Measurements from ENCODE around the gene SGF29.
A peak's percentile ranks its signal among the peaks of the same experiment; 100 is the strongest.
"Not testable (repeated sequence)": the region's sequence is repeated elsewhere in the genome, so short reads cannot be mapped to it uniquely, and the experiment has no call there.

Gene SGF29

DNA sequence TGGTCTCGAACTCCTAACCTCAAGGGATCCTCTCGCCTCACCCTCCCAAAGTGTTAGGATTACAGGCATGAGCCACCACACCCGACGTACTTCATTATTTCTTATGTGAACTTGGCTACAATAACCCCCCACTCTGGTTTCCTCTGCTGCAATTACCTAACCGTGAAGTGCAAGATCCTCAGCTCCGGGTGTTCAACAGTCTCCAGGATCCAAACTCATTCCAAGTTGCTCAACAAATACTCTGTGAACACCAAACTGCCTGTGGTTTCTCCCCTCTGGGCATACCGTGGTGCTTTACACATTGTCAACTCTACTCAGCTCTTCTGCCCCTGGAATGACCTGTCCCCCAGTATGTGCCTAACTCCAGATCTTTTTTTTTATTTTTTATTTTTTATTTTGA is 62.9 kb downstream of the SGF29 start:
- Mint-ChIP-seq H3K27me3 (ENCODE audit: low read depth, poor library complexity) (peaks cover 9% of the 10 kb centered on the region), H3K4me1 (peaks cover 30% of the 10 kb centered on the region), H3K9me3 (no peaks in the 10 kb centered on the region), H3K36me3 (ENCODE audit: low read depth) (no peaks in the 10 kb centered on the region), H3K27ac (no peak overlapping the region), H3K4me3 (no peak overlapping the region)
- TF ChIP-seq, protein P1, sequence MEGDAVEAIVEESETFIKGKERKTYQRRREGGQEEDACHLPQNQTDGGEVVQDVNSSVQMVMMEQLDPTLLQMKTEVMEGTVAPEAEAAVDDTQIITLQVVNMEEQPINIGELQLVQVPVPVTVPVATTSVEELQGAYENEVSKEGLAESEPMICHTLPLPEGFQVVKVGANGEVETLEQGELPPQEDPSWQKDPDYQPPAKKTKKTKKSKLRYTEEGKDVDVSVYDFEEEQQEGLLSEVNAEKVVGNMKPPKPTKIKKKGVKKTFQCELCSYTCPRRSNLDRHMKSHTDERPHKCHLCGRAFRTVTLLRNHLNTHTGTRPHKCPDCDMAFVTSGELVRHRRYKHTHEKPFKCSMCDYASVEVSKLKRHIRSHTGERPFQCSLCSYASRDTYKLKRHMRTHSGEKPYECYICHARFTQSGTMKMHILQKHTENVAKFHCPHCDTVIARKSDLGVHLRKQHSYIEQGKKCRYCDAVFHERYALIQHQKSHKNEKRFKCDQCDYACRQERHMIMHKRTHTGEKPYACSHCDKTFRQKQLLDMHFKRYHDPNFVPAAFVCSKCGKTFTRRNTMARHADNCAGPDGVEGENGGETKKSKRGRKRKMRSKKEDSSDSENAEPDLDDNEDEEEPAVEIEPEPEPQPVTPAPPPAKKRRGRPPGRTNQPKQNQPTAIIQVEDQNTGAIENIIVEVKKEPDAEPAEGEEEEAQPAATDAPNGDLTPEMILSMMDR (IDR thresholded peaks at IDR 0.05) = no peak
- DNase-seq = no peak

DNA sequence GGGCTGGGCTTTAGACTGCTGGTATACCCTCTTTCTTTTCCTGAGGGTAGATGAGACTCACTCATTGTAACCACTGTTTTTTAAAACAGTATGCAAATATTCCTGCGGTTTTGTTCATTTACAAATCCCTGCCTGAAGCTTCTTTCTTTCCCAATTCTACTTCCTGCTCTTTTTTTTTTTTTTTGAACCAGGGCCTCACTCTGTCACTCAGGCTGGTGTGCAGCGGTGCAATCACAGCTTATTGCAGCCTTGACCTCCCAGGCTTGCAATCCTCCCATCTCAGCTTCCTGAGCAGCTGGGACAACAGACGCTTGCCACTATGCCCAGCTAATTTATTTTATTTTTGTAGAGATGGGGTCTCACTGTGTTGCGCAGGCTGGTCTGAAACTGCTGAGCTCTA is 64.2 kb downstream of the SGF29 start:
- H3K27me3 Mint-ChIP-seq (ENCODE audit: low read depth, poor library complexity) = peaks cover 9% of the 10 kb centered on the region
- peaks cover 37% of the 10 kb centered on the region for H3K4me1 Mint-ChIP-seq
- peak overlapping the region; percentile 47 for H3K4me3 Mint-ChIP-seq
- H3K36me3 Mint-ChIP-seq (ENCODE audit: low read depth) = no peaks in the 10 kb centered on the region
- TF ChIP-seq, protein P1 (IDR thresholded peaks at IDR 0.05) = no peak
- no peak overlapping the region for H3K27ac Mint-ChIP-seq
- H3K9me3 Mint-ChIP-seq = no peaks in the 10 kb centered on the region
- DNase-seq = no peak

DNA sequence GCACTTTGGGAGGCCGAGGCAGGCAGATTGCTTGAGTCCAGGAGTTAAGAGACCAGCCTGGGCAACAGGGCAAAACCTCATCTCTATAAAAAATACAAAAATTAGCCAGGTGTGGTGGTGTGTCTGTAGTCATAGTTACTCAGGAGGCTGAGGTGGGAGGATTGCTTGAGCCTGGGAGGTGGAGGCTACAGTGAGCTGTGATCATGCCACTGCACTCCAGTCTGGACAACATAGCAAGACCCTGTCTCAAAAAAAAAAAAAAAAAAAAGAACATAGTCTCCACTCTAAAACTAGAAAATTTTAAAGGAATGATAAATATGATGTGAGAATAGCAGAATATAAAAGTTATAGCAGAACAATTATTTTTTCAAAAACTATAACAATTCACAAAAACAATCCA is 66.6 kb downstream of the SGF29 start:
- not testable (repeated sequence) for H3K9me3 Mint-ChIP-seq; H3K27me3 Mint-ChIP-seq (ENCODE audit: low read depth, poor library complexity); H3K36me3 Mint-ChIP-seq (ENCODE audit: low read depth); DNase-seq; H3K27ac Mint-ChIP-seq; H3K4me3 Mint-ChIP-seq
- peaks cover 37% of the 10 kb centered on the region for H3K4me1 Mint-ChIP-seq

DNA sequence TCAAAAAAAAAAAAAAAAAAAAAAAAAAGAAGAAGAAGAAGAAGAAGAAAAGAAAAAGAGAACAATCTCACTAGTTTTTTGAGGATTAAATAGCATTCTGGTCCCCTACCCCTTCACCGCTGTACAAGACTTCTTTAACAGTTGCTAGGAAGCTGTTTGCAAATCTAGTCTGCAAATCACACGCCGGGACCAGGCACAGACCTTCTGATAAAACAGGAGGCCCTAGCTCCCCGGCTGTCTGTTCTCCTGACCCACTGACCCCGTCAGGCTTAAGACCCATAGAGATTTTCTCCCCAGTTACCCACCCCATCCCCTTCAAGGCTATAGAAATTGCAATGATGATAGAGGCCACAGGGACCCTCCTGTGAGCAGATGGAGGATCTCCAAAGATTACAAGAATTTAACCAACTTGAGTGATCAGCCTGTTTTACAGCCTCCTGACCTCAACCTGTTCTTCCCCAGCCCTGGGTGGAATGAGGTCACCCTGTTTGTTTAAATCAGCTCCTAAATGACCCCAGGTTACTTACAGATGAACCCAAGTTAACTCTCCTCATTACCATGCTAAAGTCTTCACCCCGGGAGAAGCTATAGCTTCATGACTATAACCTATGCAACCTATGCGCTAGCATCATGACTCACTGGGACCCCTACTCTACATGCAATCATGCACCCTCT is 67.9 kb downstream of the SGF29 start:
- DNase-seq = no peak
- Mint-ChIP-seq H3K4me1 (peaks cover 30% of the 10 kb centered on the region), H3K4me3 (peak overlapping the region; percentile 0), H3K9me3 (peaks cover 3% of the 10 kb centered on the region), H3K27me3 (ENCODE audit: low read depth, poor library complexity) (peaks cover 5% of the 10 kb centered on the region), H3K27ac (peak overlapping the region; percentile 30), H3K36me3 (ENCODE audit: low read depth) (no peaks in the 10 kb centered on the region)
- TF ChIP-seq, protein P1 (IDR thresholded peaks at IDR 0.05) = no peak

DNA sequence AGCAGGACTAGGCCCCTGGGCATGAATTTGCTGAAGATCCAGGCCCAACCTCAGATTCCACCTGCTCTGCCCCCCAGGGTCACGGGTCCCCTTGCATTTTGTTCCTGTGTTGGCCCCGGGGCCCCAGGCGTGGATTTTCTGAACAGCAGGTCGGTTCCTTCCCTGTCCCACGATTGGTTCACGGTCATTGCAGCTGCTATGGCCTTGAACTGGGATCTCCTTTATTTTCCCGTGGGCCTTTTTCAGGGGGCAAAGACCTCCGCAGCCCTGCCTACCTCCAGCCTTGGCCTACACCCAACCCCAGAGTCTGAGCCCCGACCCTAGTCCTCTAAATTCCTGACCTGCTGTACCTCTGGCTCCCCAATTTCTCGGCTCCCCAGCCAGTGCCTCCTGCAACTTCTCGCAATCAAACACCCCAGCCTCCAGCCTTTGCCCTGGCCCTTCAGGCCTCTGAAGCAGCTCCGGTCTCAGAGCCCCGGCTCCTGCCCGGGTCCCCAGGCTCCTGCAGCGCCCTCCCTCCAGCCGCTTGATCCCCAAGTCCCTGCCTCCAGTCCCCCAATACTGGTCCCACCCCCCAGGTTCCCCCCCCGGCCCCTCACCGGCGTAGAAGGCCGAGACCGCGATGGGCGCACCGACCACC is 68.9 kb downstream of the SGF29 start:
- H3K27ac Mint-ChIP-seq; H3K36me3 Mint-ChIP-seq (ENCODE audit: low read depth); H3K9me3 Mint-ChIP-seq; H3K4me3 Mint-ChIP-seq; DNase-seq; H3K27me3 Mint-ChIP-seq (ENCODE audit: low read depth, poor library complexity): not testable (repeated sequence)
- H3K4me1 Mint-ChIP-seq = peaks cover 21% of the 10 kb centered on the region

DNA sequence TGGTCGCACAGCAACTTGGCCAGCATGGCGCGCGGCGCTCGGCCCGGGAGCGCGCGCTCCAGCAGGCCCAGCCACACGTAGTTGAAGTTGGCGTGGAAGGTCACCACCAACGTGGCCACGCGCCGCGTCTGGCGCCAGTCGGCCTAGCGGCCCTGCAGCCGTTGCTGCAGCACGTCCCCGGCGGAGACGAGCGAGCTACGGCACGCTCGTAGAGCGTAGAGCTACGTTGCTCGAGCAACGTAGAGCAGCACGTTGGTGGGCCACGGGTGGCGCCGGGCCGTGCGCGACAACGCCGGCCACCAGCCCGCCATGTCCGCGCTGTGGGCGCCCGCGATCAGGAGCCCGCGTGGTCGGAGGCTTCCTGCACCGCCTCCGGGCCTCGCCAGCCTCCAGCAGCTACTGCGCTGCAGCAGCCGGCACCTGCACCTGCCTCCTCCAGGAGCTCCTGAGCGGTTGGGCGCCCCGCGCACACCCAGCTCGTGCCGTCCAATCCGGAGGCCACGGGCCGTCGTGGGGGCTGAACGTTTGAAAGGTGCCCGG is 69.5 kb downstream of the SGF29 start:
- Mint-ChIP-seq H3K27ac (no peak overlapping the region), H3K27me3 (ENCODE audit: low read depth, poor library complexity) (peaks cover 5% of the 10 kb centered on the region), H3K4me3 (no peak overlapping the region), H3K36me3 (ENCODE audit: low read depth) (no peaks in the 10 kb centered on the region), H3K4me1 (peaks cover 16% of the 10 kb centered on the region), H3K9me3 (peaks cover 8% of the 10 kb centered on the region)
- DNase-seq = no peak
- TF ChIP-seq, protein P1 (IDR thresholded peaks at IDR 0.05) = no peak

DNA sequence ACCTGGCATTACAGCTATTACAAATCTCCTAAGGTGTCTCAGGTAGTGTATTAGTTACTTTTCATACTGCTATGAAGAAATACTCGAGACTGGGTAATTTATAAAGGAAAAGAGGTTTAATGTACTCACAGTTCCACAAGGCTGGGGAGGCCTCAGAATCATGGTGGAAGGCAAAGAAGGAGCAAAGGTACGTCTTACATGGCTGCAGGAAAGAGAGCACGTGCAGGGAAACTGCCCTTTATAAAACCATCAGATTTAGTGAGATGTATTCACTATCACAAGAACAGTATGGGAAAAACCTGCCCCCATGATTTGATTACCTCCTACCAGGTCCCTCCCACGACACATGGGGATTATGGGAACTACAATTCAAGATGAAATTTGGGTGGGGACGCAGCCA is 77.2 kb downstream of the SGF29 start:
- not testable (repeated sequence) for H3K4me1 Mint-ChIP-seq; H3K36me3 Mint-ChIP-seq (ENCODE audit: low read depth); H3K27me3 Mint-ChIP-seq (ENCODE audit: low read depth, poor library complexity); H3K4me3 Mint-ChIP-seq; H3K27ac Mint-ChIP-seq; H3K9me3 Mint-ChIP-seq; DNase-seq

DNA sequence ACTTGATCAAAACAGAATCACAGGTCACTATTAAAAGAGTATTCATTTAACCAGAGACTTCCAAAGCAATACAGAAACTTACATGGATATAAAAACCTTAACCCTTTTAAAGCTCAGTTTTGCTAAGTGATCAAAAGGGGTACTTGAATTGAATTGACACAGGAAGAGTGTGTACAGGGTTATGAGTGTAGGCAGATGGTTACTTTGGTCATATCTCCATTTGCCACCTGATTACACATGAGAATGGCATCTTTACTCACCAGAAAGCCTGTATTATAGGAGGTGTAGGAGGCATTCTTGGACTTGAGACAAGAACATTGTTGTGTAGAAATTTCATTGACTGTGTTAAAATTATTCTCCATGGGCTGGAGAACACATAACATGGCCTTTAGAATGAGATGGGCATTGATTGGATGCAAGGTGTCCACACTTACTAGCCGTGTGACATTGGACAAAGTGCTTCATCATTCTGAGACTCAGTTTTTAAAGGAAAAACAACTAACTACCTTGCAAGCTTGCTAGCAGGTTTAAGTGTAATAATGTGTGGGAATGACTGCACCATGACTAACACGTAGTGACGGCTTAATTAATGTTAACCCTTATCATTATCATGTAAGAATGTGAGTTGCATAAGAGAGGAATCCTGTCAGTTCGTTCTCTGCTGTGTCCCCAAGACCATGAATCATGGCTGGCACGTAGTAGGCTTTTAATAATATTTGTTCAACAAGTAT is 82.5 kb downstream of the SGF29 start:
- not testable (repeated sequence) for H3K27ac Mint-ChIP-seq; H3K9me3 Mint-ChIP-seq; H3K4me3 Mint-ChIP-seq; H3K36me3 Mint-ChIP-seq (ENCODE audit: low read depth); DNase-seq; H3K4me1 Mint-ChIP-seq; H3K27me3 Mint-ChIP-seq (ENCODE audit: low read depth, poor library complexity)

DNA sequence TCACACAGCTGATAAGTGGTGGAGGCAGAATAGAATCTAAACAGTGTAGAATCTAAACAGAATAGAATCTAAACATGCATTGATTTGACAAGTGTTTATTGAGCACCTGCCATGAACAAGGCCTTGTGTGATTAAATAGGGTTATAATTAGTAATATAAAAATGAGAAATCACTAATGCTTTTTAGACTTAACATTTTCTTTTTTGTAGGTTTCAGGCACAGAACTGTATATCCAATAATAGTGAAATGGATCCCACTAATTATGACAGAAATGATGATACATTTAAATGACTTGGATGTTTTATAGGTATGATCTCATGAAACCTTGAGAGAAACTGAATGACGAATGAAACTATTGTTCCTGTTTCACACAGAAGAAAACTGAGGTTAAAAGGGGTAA is 84.0 kb downstream of the SGF29 start, which contains the start of gene NPIPB8:
TSS of gene NPIPB8 (plus strand) at position 301 of the 400 bp plus-strand sequence. CDS start 296 bp downstream, outside the sequence.
- not testable (repeated sequence) for H3K4me1 Mint-ChIP-seq; H3K27me3 Mint-ChIP-seq (ENCODE audit: low read depth, poor library complexity); H3K36me3 Mint-ChIP-seq (ENCODE audit: low read depth); H3K27ac Mint-ChIP-seq; H3K9me3 Mint-ChIP-seq; H3K4me3 Mint-ChIP-seq; DNase-seq

DNA sequence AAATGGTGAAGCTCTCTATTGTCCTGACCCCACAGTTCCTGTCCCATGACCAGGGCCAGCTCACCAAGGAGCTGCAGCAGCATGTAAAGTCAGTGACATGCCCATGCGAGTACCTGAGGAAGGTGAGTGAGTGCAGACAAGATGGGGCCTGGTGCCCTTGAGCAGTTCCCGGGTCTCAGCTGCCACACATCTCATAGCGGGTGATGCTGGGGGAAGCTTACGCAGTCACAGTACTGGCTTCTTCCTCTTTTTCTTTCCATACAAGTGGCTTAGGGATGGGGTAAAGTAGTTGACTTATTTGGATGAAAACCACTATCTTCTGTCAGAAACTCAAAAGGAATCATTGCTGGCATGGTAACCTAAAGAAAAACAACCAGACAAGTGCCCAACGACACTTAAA is 84.6 kb downstream of the SGF29 start:
- H3K9me3 Mint-ChIP-seq; H3K4me3 Mint-ChIP-seq; H3K27me3 Mint-ChIP-seq (ENCODE audit: low read depth, poor library complexity); H3K27ac Mint-ChIP-seq; H3K4me1 Mint-ChIP-seq; DNase-seq; H3K36me3 Mint-ChIP-seq (ENCODE audit: low read depth): not testable (repeated sequence)
